Common myeloid progenitor, CD34-positive (primary cell): ENCODE measurements around the gene CDH4.

ENCODE experiments used
- CTCF ChIA-PET: fragments of 350-600 bp; sonication (Branson Sonifier 250); formaldehyde crosslinking; loops from one replicate; lab custom pipeline; 2021; ENCODE audit warnings: antibody characterized with exemption; lab: Charles Lee
- POLR2A ChIA-PET: fragments of 350-600 bp; sonication (Branson Sonifier 250); formaldehyde crosslinking; loops from one replicate; lab custom pipeline; 2021; ENCODE audit warnings: antibody characterized with exemption; lab: Charles Lee
- DNase-seq, 3 donors: peaks; one replicate each; pipeline versions ENCODE4 v3.0.0 to v3.0.0-alpha.2; 2013
- H3K27ac ChIP-seq, 2 experiments: 1 replicate in 1 of 2; 2 replicates in 1 of 2; pipeline ENCODE4 v1.7.0; 2013; ENCODE audit warnings: inconsistent platforms in 2 of 2, low read length in 2 of 2, mild to moderate bottlenecking in 2 of 2, low read depth in 1 of 2, moderate library complexity in 1 of 2; ENCODE audit not compliant: severe bottlenecking in 2 of 2, insufficient read depth in 1 of 2, poor library complexity in 1 of 2
- H3K27me3 ChIP-seq, 5 experiments: replicated peaks in 2 of 5; 1 replicate in 3 of 5; 2 replicates in 2 of 5; pipeline versions ENCODE4 v1.6.1 to v1.7.0; 2013; ENCODE audit warnings: low read length in 4 of 5, mild to moderate bottlenecking in 2 of 5, moderate library complexity in 2 of 5, inconsistent platforms in 1 of 5; ENCODE audit not compliant: insufficient read depth in 5 of 5, control insufficient read depth in 4 of 5
- H3K36me3 ChIP-seq, 4 experiments: 1 replicate in 2 of 4; 2 replicates in 2 of 4; pipeline versions ENCODE4 v1.6.1 to v1.7.0; 2013; ENCODE audit warnings: low read length in 3 of 4, control low read depth in 1 of 4, mild to moderate bottlenecking in 1 of 4; ENCODE audit not compliant: control insufficient read depth in 4 of 4, insufficient read depth in 4 of 4
- H3K4me1 ChIP-seq, 4 experiments: 1 replicate in 3 of 4; 2 replicates in 1 of 4; pipeline versions ENCODE4 v1.6.1 to v1.7.1; 2013; ENCODE audit warnings: low read length in 3 of 4, mild to moderate bottlenecking in 3 of 4, control low read depth in 1 of 4, inconsistent platforms in 1 of 4, moderate library complexity in 1 of 4; ENCODE audit not compliant: control insufficient read depth in 4 of 4, insufficient read depth in 4 of 4; ENCODE audit errors: control extremely low read depth in 1 of 4
- H3K4me3 ChIP-seq, 7 experiments: 1 replicate in 4 of 7; 2 replicates in 3 of 7; pipeline versions ENCODE4 v1.5.1 to v1.7.0; 2013; ENCODE audit warnings: mild to moderate bottlenecking in 7 of 7, low read length in 6 of 7, moderate library complexity in 6 of 7, inconsistent platforms in 2 of 7, low read depth in 2 of 7, control low read depth in 1 of 7; ENCODE audit not compliant: insufficient read depth in 4 of 7, control insufficient read depth in 1 of 7; ENCODE audit errors: extremely low read depth in 1 of 7
- H3K9me3 ChIP-seq, 5 experiments: 1 replicate in 4 of 5; 2 replicates in 1 of 5; pipeline versions ENCODE4 v1.6.1 to v1.7.1; 2013; ENCODE audit warnings: low read length in 4 of 5, mild to moderate bottlenecking in 2 of 5, inconsistent platforms in 1 of 5, low read depth in 1 of 5, moderate library complexity in 1 of 5; ENCODE audit not compliant: control insufficient read depth in 4 of 5, insufficient read depth in 2 of 5; ENCODE audit errors: control extremely low read depth in 1 of 5
- WGBS: methylation state at CpG from one replicate; pipeline ENCODE4 v1.1.5; 2013; ENCODE audit not compliant: insufficient coverage; 5-methylcytosine and 5-hydroxymethylcytosine counted together

The CDH4 gene

GRCh38 chr20:61954276-61955021, 702.4 kb downstream of the CDH4 start:
- Histone ChIP-seq H3K36me3 (no peaks in the 10 kb centered on the region), H3K27ac (no peak overlapping the region), H3K9me3 (no peaks in the 10 kb centered on the region), H3K27me3 (peaks cover 0 to 14% (median 10%) of the 10 kb centered on the region in 5 experiments), H3K4me3 (no peak overlapping the region), H3K4me1 (no peaks in the 10 kb centered on the region)
- no peak for DNase-seq
- ChIA-PET CTCF (no interaction called here), POLR2A (no interaction called here)
- WGBS: 84% methylated on average over 16 of the region's 16 CpGs

- Histone ChIP-seq H3K9me3 (no peaks in the 10 kb centered on the region), H3K4me1 (no peaks in the 10 kb centered on the region), H3K4me3 (no peak overlapping the region), H3K27me3 (peaks cover 0 to 14% (median 11%) of the 10 kb centered on the region in 5 experiments), H3K36me3 (no peaks in the 10 kb centered on the region), H3K27ac (no peak overlapping the region)
- WGBS: 87% methylated on average over 3 of the region's 6 CpGs
- no peak for DNase-seq
- POLR2A ChIA-PET: no interaction called here
- CTCF ChIA-PET: no interaction called here
These were observed 703.8 kb downstream of the CDH4 start for GRCh38 chr20:61955668-61956395.

DNA sequence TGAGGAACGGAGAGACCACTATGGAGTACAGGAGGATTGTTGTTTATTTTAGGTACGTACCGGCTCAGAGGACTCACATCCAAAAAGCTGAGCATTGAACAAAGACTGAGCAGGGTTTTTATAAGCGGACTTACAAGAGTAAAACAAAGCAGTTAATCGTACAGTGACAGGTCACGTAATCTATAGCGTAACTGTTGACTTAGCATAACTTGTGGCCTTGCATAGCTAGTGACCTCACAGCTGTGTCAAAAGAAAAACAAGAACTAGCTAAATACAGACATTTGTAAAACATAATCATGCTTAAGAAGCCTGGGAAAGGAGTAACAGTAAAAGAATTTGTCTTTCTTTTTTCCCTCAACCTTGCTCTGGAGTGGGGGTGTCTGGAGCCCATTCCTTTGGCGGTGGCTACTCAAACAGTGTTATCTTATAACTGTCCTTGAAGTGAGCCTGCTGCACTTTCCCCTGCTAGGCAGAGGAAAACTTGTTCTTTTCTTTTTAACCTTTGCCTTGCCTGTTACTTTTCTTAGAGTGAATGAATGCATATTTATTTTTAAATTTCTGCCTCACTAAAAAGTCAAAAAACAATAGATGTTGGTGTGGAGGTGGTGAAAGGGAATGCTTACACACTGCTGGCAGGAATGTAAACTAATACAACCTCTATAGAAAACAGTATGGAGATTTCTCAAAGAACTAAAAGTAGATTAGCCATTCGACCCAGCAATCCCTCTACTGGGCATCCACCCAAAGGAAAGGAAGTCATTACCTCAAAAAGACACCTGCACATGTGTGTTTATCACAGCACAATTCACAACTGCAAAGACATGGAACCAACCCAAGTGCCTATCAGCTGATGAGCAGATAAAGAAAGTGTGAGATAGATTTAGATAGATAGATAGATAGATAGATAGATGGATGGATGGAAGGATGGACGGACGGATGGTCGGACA, 704.6 kb downstream of the CDH4 start:
- ChIA-PET POLR2A (no interaction called here), CTCF (no interaction called here)
- no peaks in the 10 kb centered on the region for H3K4me1 ChIP-seq
- no peak overlapping the region for H3K27ac ChIP-seq
- H3K9me3 ChIP-seq: no peaks in the 10 kb centered on the region
- DNase-seq: no peak
- no peak overlapping the region for H3K4me3 ChIP-seq
- peaks cover 0 to 14% (median 10%) of the 10 kb centered on the region in 5 experiments for H3K27me3 ChIP-seq
- no peaks in the 10 kb centered on the region for H3K36me3 ChIP-seq
- 82% methylated on average over 7 of the region's 12 CpGs for WGBS

- 90% methylated on average over 5 of the region's 12 CpGs for WGBS
- DNase-seq: no peak
- CTCF ChIA-PET: no interaction called here
These were observed 706.1 kb downstream of the CDH4 start for GRCh38 chr20:61957961-61958715.

GRCh38 chr20:61958773-61959700, 707.0 kb downstream of the CDH4 start:
- peaks cover 0 to 19% (median 11%) of the 10 kb centered on the region in 5 experiments for H3K27me3 ChIP-seq
- 83% methylated on average over 19 of the region's 22 CpGs for WGBS
- ChIA-PET POLR2A (no interaction called here), CTCF (no interaction called here)
- H3K27ac ChIP-seq: no peak overlapping the region
- H3K4me3 ChIP-seq: no peak overlapping the region
- no peak for DNase-seq
- no peaks in the 10 kb centered on the region for H3K4me1 ChIP-seq
- H3K9me3 ChIP-seq: peaks cover 0 to 4% (median 0%) of the 10 kb centered on the region in 5 experiments
- no peaks in the 10 kb centered on the region for H3K36me3 ChIP-seq

More at GRCh38 chr20:61957961-61958715, 706.1 kb downstream of the CDH4 start:
- Histone ChIP-seq H3K36me3 (no peaks in the 10 kb centered on the region), H3K4me3 (no peak overlapping the region), H3K27ac (no peak overlapping the region), H3K9me3 (peaks cover 0 to under 1% (median 0%) of the 10 kb centered on the region in 5 experiments), H3K4me1 (no peaks in the 10 kb centered on the region), H3K27me3 (peaks cover 0 to 13% (median 7%) of the 10 kb centered on the region in 5 experiments)
- POLR2A ChIA-PET: no interaction called here

DNA sequence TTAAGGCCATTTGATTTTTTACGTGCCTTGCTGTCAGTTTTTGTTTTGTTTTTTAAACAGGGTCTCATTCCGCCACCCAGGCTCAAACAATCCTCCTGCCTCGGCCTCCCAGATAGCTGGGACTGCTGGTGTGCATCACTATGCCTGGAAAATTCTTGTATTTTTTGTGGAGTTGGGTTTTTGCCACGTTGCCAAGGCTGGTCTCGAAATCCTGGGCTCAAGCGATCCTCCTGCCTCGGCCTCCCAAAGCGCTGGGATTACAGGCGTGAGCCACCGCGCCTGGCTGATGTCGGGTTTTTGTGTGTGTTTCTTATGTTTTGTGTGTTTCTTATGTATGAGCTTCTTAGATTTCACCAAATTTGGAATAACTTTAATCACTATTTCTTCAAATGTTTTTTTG, 708.8 kb downstream of the CDH4 start:
- CTCF ChIA-PET: no interaction called here
- no peaks in the 10 kb centered on the region for H3K36me3 ChIP-seq
- no peak for DNase-seq
- H3K9me3 ChIP-seq: peaks cover 0 to 4% (median 0%) of the 10 kb centered on the region in 5 experiments
- POLR2A ChIA-PET: no interaction called here
- no peak overlapping the region for H3K27ac ChIP-seq
- H3K4me1 ChIP-seq: no peaks in the 10 kb centered on the region
- no peak overlapping the region for H3K4me3 ChIP-seq
- WGBS: 94% methylated on average over 3 of the region's 12 CpGs
- H3K27me3 ChIP-seq: peaks cover 0 to 30% (median 11%) of the 10 kb centered on the region in 5 experiments
